ENCODE data around the gene NDUFC1. TPM values are rescaled to one million over a fixed set of nuclear protein-coding genes. Genes with fewer than 3 reads are reported as not detected.

NDUFC1 gene
- total RNA-seq, 2 donors from 2014 or later = 54.2 to 64.5 TPM

- peaks cover 6% of the 10 kb centered on the region for H3K4me1 Mint-ChIP-seq
- DNase-seq = no peak
- H3K9me3 Mint-ChIP-seq = no peaks in the 10 kb centered on the region
- Histone ChIP-seq H3K4me3 (ENCODE audit: low read length) (no peak overlapping the region), H3K9ac (ENCODE audit: extremely low read depth, low read length, poor library complexity, severe bottlenecking) (no peak overlapping the region), H3K36me3 (ENCODE audit: control insufficient read depth, insufficient read depth, low read length) (no peaks in the 10 kb centered on the region), H3K9me3 (ENCODE audit: control insufficient read depth, low read length) (no peaks in the 10 kb centered on the region), H3K4me1 (ENCODE audit: control insufficient read depth, insufficient read depth, low read length) (no peaks in the 10 kb centered on the region), H3K27ac (ENCODE audit: low read depth, low read length) (no peak overlapping the region), H3K27me3 (ENCODE audit: control insufficient read depth, insufficient read depth, low read length, poor library complexity, severe bottlenecking) (peaks cover 42% of the 10 kb centered on the region)
- H3K4me3 Mint-ChIP-seq = no peak overlapping the region
- H3K36me3 Mint-ChIP-seq (ENCODE audit: low read depth) = no peaks in the 10 kb centered on the region
- H3K27me3 Mint-ChIP-seq (ENCODE audit: insufficient read depth) = peaks cover 34% of the 10 kb centered on the region
- no peak for TF ChIP-seq CTCF (conservative IDR thresholded peaks at IDR 0.05)
- no CpG with 5 or more reads among the region's 1 CpG for WGBS, 2 experiments (ENCODE audit: insufficient coverage in 1 of 2, insufficient read length in 1 of 2)
- no peak overlapping the region for H3K27ac Mint-ChIP-seq
Observed at GRCh38 chr4:139274790-139275189, 27.5 kb downstream of the NDUFC1 start.

GRCh38 chr4:139273835-139274234 lies 28.4 kb downstream of the NDUFC1 start:
- no peak for TF ChIP-seq CTCF (conservative IDR thresholded peaks at IDR 0.05)
- Mint-ChIP-seq H3K27ac (no peak overlapping the region), H3K36me3 (ENCODE audit: low read depth) (no peaks in the 10 kb centered on the region), H3K27me3 (ENCODE audit: insufficient read depth) (peaks cover 24% of the 10 kb centered on the region), H3K4me1 (peaks cover 2% of the 10 kb centered on the region), H3K9me3 (no peaks in the 10 kb centered on the region), H3K4me3 (no peak overlapping the region)
- WGBS, 2 experiments (ENCODE audit: insufficient coverage in 1 of 2, insufficient read length in 1 of 2) = 75% methylated on average over 1 of the region's 1 CpG; no CpG with 5 or more reads in 1 of the 2 experiments
- Histone ChIP-seq H3K9me3 (ENCODE audit: control insufficient read depth, low read length) (no peaks in the 10 kb centered on the region), H3K9ac (ENCODE audit: extremely low read depth, low read length, poor library complexity, severe bottlenecking) (no peak overlapping the region), H3K4me3 (ENCODE audit: low read length) (no peak overlapping the region), H3K4me1 (ENCODE audit: control insufficient read depth, insufficient read depth, low read length) (no peaks in the 10 kb centered on the region), H3K36me3 (ENCODE audit: control insufficient read depth, insufficient read depth, low read length) (no peaks in the 10 kb centered on the region), H3K27ac (ENCODE audit: low read depth, low read length) (no peak overlapping the region), H3K27me3 (ENCODE audit: control insufficient read depth, insufficient read depth, low read length, poor library complexity, severe bottlenecking) (peaks cover 32% of the 10 kb centered on the region)
- DNase-seq = no peak

- no peak overlapping the region for H3K27ac ChIP-seq (ENCODE audit: low read depth, low read length)
- no peaks in the 10 kb centered on the region for H3K36me3 ChIP-seq (ENCODE audit: control insufficient read depth, insufficient read depth, low read length)
- no peak for DNase-seq
- no CpG with 5 or more reads among the region's 1 CpG for WGBS, 2 experiments (ENCODE audit: insufficient coverage in 1 of 2, insufficient read length in 1 of 2)
- Mint-ChIP-seq H3K27ac (peak overlapping the region; percentile 74), H3K4me3 (no peak overlapping the region), H3K4me1 (peaks cover 20% of the 10 kb centered on the region), H3K27me3 (ENCODE audit: insufficient read depth) (no peaks in the 10 kb centered on the region), H3K9me3 (no peaks in the 10 kb centered on the region), H3K36me3 (ENCODE audit: low read depth) (no peaks in the 10 kb centered on the region)
- no peak overlapping the region for H3K9ac ChIP-seq (ENCODE audit: extremely low read depth, low read length, poor library complexity, severe bottlenecking)
- TF ChIP-seq CTCF (conservative IDR thresholded peaks at IDR 0.05) = no peak
- peaks cover 4% of the 10 kb centered on the region for H3K4me1 ChIP-seq (ENCODE audit: control insufficient read depth, insufficient read depth, low read length)
- no peaks in the 10 kb centered on the region for H3K9me3 ChIP-seq (ENCODE audit: control insufficient read depth, low read length)
- no peaks in the 10 kb centered on the region for H3K27me3 ChIP-seq (ENCODE audit: control insufficient read depth, insufficient read depth, low read length, poor library complexity, severe bottlenecking)
- H3K4me3 ChIP-seq (ENCODE audit: low read length) = peak overlapping the region; percentile 63
Observed at GRCh38 chr4:139267301-139267700, 35.0 kb downstream of the NDUFC1 start.
